Endodermal cell (in vitro differentiated cells): ENCODE data around the gene DRD4. TPM values are rescaled to one million over a fixed set of nuclear protein-coding genes. Genes with fewer than 3 reads are reported as not detected.

ENCODE experiments used
- DNase-seq: peaks from one replicate; pipeline ENCODE4 v3.0.0-alpha.2; 2017
- H3K27ac ChIP-seq: 2 replicates; pipeline ENCODE4 v1.5.1; 2013; ENCODE audit warnings: mild to moderate bottlenecking, low read depth, low read length, moderate library complexity
- H3K27me3 ChIP-seq: 2 replicates; pipeline ENCODE4 v1.6.1; 2013; ENCODE audit warnings: mild to moderate bottlenecking, low read length, moderate library complexity; ENCODE audit not compliant: insufficient read depth, control insufficient read depth, poor library complexity, severe bottlenecking
- H3K36me3 ChIP-seq: 2 replicates; pipeline ENCODE4 v1.7.0; 2013; ENCODE audit warnings: mild to moderate bottlenecking, low read length, moderate library complexity; ENCODE audit not compliant: control insufficient read depth, insufficient read depth
- H3K4me1 ChIP-seq: one replicate; pipeline ENCODE4 v1.7.0; 2013; ENCODE audit warnings: low read length; ENCODE audit not compliant: control insufficient read depth, insufficient read depth
- H3K4me3 ChIP-seq: 2 replicates; pipeline ENCODE4 v1.5.1; 2013; ENCODE audit warnings: mild to moderate bottlenecking, low read length, moderate library complexity
- H3K9ac ChIP-seq: 2 replicates; pipeline ENCODE4 v1.6.1; 2013; ENCODE audit warnings: mild to moderate bottlenecking, low read length, moderate library complexity; ENCODE audit not compliant: poor library complexity, severe bottlenecking; ENCODE audit errors: extremely low read depth
- H3K9me3 ChIP-seq: 2 replicates; pipeline ENCODE4 v1.6.1; 2013; ENCODE audit warnings: mild to moderate bottlenecking, low read length, moderate library complexity; ENCODE audit not compliant: control insufficient read depth
- H3K27ac Mint-ChIP-seq: 2 replicates; pipeline ENCODE4 v1.8.0; 2020; ENCODE audit warnings: mixed read lengths
- H3K27me3 Mint-ChIP-seq: 2 replicates; pipeline ENCODE4 v1.8.0; 2021; ENCODE audit warnings: mild to moderate bottlenecking, mixed read lengths; ENCODE audit not compliant: insufficient read depth
- H3K36me3 Mint-ChIP-seq: 2 replicates; pipeline ENCODE4 v1.8.0; 2020; ENCODE audit warnings: low read depth, mixed read lengths
- H3K4me1 Mint-ChIP-seq: 2 replicates; pipeline ENCODE4 v1.8.0; 2020; ENCODE audit warnings: mixed read lengths
- H3K4me3 Mint-ChIP-seq: 2 replicates; pipeline ENCODE4 v1.8.0; 2020; ENCODE audit warnings: mild to moderate bottlenecking, moderate library complexity, mixed read lengths
- H3K9me3 Mint-ChIP-seq: 2 replicates; pipeline ENCODE4 v1.8.0; 2020; ENCODE audit warnings: mild to moderate bottlenecking, mixed read lengths
- WGBS, 2 experiments: methylation state at CpG; one replicate each; pipeline versions ENCODE4 v1.1.5 to v1.1.7; 2013; ENCODE audit warnings: missing lambda C conversion rate in 2 of 2, mixed read lengths in 1 of 2; ENCODE audit not compliant: insufficient coverage in 1 of 2, insufficient read length in 1 of 2; 5-methylcytosine and 5-hydroxymethylcytosine counted together
- total RNA-seq, 2 donors: library from RNA; stranded (reverse); fragmentation: NEBNext Ultra II Directional in 1 of 2; extraction: Animal tissue kit (Norgen Biotek cat#: 25700) in 1 of 2; gene quantifications; 2 replicates in 1 of 2; 3 replicates in 1 of 2; pipeline ENCODE4 v1.2.1, GENCODE V29; 2021
- TF ChIP-seq, protein P1 (sequence below): fragments of 200-600 bp; sonication (generic); conservative IDR thresholded peaks from 2 replicates; pipeline ENCODE4 v1.5.0; 2021; ENCODE audit warnings: antibody characterized with exemption, mild to moderate bottlenecking

The DRD4 gene
- total RNA-seq, 2 donors from 2014 or later, result 1.8 to 2.7 TPM

- no peak overlapping the region for H3K4me3 ChIP-seq
- Mint-ChIP-seq H3K36me3 (peaks cover 16% of the 10 kb centered on the region), H3K9me3 (no peaks in the 10 kb centered on the region), H3K27me3 (no peaks in the 10 kb centered on the region), H3K4me1 (no peaks in the 10 kb centered on the region), H3K4me3 (no peak overlapping the region), H3K27ac (peak overlapping the region; percentile 79)
- no peaks in the 10 kb centered on the region for H3K27me3 ChIP-seq
- WGBS, 2 experiments, result 42 to 51% methylated on average over 14 to 31 of the region's 36 CpGs
- peaks cover 35% of the 10 kb centered on the region for H3K36me3 ChIP-seq
- TF ChIP-seq, protein P1, sequence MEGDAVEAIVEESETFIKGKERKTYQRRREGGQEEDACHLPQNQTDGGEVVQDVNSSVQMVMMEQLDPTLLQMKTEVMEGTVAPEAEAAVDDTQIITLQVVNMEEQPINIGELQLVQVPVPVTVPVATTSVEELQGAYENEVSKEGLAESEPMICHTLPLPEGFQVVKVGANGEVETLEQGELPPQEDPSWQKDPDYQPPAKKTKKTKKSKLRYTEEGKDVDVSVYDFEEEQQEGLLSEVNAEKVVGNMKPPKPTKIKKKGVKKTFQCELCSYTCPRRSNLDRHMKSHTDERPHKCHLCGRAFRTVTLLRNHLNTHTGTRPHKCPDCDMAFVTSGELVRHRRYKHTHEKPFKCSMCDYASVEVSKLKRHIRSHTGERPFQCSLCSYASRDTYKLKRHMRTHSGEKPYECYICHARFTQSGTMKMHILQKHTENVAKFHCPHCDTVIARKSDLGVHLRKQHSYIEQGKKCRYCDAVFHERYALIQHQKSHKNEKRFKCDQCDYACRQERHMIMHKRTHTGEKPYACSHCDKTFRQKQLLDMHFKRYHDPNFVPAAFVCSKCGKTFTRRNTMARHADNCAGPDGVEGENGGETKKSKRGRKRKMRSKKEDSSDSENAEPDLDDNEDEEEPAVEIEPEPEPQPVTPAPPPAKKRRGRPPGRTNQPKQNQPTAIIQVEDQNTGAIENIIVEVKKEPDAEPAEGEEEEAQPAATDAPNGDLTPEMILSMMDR, result no peak
- DNase-seq, result peak; percentile 96
- no peaks in the 10 kb centered on the region for H3K4me1 ChIP-seq
- no peak overlapping the region for H3K9ac ChIP-seq
- no peak overlapping the region for H3K27ac ChIP-seq
- no peaks in the 10 kb centered on the region for H3K9me3 ChIP-seq
Observed at GRCh38 chr11:613369-613968, 23.6 kb upstream of the DRD4 start.

DNA sequence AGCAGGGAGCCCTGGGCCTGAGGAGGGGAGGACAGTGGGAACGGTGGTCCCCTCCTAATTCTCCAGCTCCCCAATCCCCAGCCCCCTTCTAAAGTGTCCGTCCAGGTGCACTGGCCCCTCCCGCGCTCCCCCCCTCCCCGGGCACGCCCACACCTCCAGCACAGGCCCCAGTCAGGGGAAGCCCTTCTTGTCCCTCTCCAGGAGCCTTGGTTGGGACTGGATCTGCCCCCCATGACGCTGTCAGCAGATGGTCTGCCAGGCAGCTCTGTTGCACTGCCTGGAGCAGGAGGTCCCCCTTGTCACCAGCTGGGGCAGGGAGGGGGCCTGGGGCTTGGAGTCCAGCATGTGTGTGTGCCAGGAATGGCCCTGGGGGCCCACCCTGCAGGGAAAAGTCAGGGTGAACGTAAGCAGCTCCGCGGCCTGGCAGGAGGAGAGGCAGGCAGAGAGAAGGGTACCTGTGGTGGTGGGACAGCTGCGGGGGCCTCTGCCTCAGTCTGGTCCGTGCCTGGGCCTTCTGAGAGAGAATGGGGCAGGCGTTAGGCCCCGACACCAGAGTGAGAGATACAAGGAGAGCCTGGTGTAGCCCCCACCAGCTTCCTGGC is 22.9 kb upstream of the DRD4 start:
- no peaks in the 10 kb centered on the region for H3K27me3 Mint-ChIP-seq
- no peaks in the 10 kb centered on the region for H3K4me1 ChIP-seq
- H3K4me3 ChIP-seq, result no peak overlapping the region
- TF ChIP-seq, protein P1, result no peak
- H3K36me3 Mint-ChIP-seq, result peaks cover 13% of the 10 kb centered on the region
- H3K9me3 ChIP-seq, result no peaks in the 10 kb centered on the region
- peaks cover 31% of the 10 kb centered on the region for H3K36me3 ChIP-seq
- H3K4me1 Mint-ChIP-seq, result no peaks in the 10 kb centered on the region
- H3K9ac ChIP-seq, result no peak overlapping the region
- no peak overlapping the region for H3K27ac ChIP-seq
- 81 to 87% methylated on average over 7 to 14 of the region's 14 CpGs for WGBS, 2 experiments
- H3K27ac Mint-ChIP-seq, result peak overlapping the region; percentile 74
- no peaks in the 10 kb centered on the region for H3K27me3 ChIP-seq
- DNase-seq, result no peak
- no peaks in the 10 kb centered on the region for H3K9me3 Mint-ChIP-seq
- peak overlapping the region; percentile 42 for H3K4me3 Mint-ChIP-seq

DNA sequence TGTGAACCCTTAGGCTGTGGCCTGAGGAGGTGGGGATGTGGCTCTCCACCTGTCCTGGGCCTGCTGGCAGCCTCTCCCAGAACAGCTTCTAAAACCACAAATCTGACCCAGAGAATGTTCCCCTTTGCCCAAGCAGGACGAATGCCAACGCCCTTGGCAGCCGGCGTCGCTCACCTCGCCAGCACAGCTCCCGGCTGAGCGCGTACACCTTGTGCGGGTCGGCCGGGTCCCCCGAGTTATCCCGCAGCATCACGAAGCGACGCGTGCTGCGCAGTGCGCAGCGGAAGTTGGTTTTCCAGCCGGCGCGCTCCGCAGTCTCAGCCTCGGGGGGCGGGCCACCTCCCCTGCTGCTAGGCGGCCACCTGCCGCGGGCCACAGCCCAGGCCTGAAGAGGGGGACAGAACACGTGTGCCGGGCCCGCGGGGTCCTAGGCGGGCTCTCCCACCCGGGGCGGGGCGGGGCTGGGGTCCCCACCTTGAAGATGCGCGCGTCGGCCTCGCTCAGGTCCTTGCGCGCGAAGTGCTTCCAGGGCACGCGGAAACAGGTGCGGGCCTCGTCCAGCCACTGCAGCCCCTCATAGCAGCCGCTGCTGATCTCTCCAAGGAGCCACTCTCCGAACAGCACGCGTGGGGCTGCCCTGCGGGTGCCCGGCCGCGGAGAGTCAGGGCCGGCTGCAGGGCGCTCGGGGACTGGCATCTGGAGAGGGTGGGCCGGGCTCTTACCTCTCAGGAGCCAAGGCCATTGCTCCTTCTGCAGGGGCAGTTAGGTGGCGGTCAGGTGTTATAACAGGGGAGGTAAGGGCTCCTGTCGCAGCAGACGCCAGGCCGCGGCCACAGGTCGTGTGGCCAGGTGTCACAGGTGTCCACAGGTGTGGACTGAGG is 22.2 kb upstream of the DRD4 start:
- Mint-ChIP-seq H3K27ac (peak overlapping the region; percentile 95), H3K4me1 (no peaks in the 10 kb centered on the region), H3K36me3 (peaks cover 11% of the 10 kb centered on the region), H3K9me3 (no peaks in the 10 kb centered on the region), H3K27me3 (no peaks in the 10 kb centered on the region), H3K4me3 (peak overlapping the region; percentile 69)
- TF ChIP-seq, protein P1, result no peak
- Histone ChIP-seq H3K4me3 (peak overlapping the region; percentile 80), H3K9ac (peak overlapping the region; percentile 66), H3K36me3 (peaks cover 31% of the 10 kb centered on the region), H3K9me3 (no peaks in the 10 kb centered on the region), H3K27ac (no peak overlapping the region), H3K4me1 (no peaks in the 10 kb centered on the region), H3K27me3 (no peaks in the 10 kb centered on the region)
- WGBS, 2 experiments, result 89 to 93% methylated on average over 32 to 68 of the region's 68 CpGs
- no peak for DNase-seq
